Measurements from ENCODE around the gene IMP4. TPM values are rescaled to one million over a fixed set of nuclear protein-coding genes. Genes with fewer than 3 reads are reported as not detected.
"Not testable (repeated sequence)": the region's sequence is repeated elsewhere in the genome, so short reads cannot be mapped to it uniquely, and the experiment has no call there.

IMP4 gene
- total RNA-seq, 1 experiment from 2014 or later, result 121 TPM

DNA sequence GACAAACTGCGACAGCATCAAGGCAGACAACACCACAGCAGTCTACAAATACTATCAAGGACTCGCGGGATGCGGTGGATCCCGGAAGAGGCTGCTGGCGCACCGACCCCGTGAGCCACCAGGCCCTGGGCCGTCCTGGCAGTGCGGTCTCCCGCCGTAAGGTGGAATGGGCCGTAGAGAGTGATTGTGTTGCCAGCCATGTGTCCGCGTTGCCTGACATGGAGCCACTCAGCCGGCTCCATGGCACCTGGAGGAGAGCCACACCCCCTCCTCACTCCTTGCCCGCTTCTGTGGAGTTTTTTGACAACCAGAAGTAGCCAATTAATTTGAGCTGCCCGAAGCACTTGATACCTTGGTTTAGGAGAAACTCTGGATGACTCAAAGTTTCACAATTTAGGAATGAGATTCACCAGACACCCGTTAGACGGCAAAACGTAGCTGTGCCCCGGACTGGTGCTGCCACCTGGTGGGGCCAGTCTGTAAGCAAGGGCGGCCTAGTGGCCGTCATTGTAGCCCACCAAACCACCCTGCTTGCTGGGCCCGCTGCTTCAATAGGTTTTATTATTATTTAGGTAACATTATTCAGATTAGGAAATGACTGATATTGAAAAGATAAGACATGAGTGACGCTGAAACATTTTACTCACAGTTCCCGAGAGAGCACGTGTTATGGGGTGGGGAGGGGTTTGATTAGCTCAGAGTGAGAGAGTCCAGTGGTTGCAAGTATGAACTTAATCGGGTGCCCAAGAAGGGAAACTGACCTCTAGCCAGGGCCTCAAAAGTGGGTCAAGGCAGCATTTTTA is 10.2 kb upstream of the IMP4 start (continued):
- TF ChIP-seq MAX (IDR thresholded peaks at IDR 0.05) (0 out of 2 replicates have a peak, but pooled peaks have one; percentile 31), CEBPB (IDR thresholded peaks at IDR 0.05; ENCODE audit: low read depth) (no peak), ATF3 (IDR thresholded peaks at IDR 0.05) (no peak), RAD21 (IDR thresholded peaks at IDR 0.05; ENCODE audit: low read depth) (peak; percentile 98)

DNA sequence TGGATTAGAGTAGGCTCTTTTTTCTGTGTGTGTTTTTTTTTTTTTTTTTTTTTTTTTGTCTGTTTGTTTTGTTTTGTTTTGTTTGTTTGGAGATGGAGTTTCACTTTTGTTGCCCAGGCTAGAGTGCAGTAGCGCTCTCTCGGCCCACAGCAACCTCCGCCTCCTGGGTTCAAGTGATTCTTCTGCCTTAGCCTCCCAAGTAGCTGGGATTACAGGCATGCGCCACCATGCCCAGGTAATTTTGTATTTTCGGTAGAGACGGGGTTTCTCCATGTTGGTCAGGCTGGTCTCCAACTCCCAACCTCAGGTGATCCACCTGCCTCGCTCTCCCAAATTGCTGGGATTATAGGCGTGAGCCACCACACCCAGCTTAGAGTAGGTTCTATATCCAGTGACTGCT is 9.4 kb upstream of the IMP4 start:
- not testable (repeated sequence) for ATAC-seq; DNase-seq (ENCODE audit: low read depth, low spot score); H3K79me2 ChIP-seq (ENCODE audit: insufficient read depth, low read length); BruUV-seq (replicated peaks); H3K36me3 ChIP-seq (ENCODE audit: control insufficient read depth in 1 of 2, insufficient read depth in 2 of 2, low read length in 2 of 2); H3K9me3 ChIP-seq (ENCODE audit: control insufficient read depth in 1 of 2, insufficient read depth in 1 of 2, low read depth in 1 of 2, low read length in 2 of 2); H3K4me3 ChIP-seq (replicated peaks in 1 of 2; ENCODE audit: low read depth in 1 of 2, low read length in 2 of 2); H4K20me1 ChIP-seq (ENCODE audit: insufficient read depth); H3K9ac ChIP-seq (ENCODE audit: low read length); H3K27ac ChIP-seq (ENCODE audit: low read depth, low read length); H3K4me2 ChIP-seq (ENCODE audit: low read length); H3K9me2 ChIP-seq (ENCODE audit: insufficient read depth)
- H3K4me1 ChIP-seq (ENCODE audit: control insufficient read depth in 1 of 2, insufficient read depth in 2 of 2, low read length in 2 of 2), result peaks cover 8 to 31% of the 10 kb centered on the region in 2 experiments
- peaks cover 13% of the 10 kb centered on the region for H3K27me3 ChIP-seq (ENCODE audit: insufficient read depth, low read length)
- ChIA-PET RAD21 (ENCODE audit: low non-redundant PET in 1 of 2, low total read pairs in 2 of 2, uncharacterized antibody in 2 of 2, unreplicated experiment in 2 of 2) (interaction anchor here (0.5 to 1.3 kb wide), 2 partner anchors 45 to 741 kb away, joined by 3 to 4 read pairs; no protein-coding TSS in a partner anchor), POLR2A (interaction anchor here (1.0 kb wide), 1 partner anchor 45 kb away, joined by 3 read pairs; no protein-coding TSS in a partner anchor), CTCF (interaction anchor here (0.9 to 4.4 kb wide), 7 partner anchors 9 to 396 kb away, joined by 3 to 29 read pairs (median 6); partner anchors contain the start of genes IMP4 and SMPD4)
- intact Hi-C loops (cut with micrococcal nuclease), result loop anchor here (5.0 kb wide), 3 partner anchors 39 to 456 kb away; no protein-coding TSS in a partner anchor
- peak overlapping the region; percentile 87 for H2AFZ ChIP-seq (ENCODE audit: low read depth, low read length, poor library complexity, severe bottlenecking)

DNA sequence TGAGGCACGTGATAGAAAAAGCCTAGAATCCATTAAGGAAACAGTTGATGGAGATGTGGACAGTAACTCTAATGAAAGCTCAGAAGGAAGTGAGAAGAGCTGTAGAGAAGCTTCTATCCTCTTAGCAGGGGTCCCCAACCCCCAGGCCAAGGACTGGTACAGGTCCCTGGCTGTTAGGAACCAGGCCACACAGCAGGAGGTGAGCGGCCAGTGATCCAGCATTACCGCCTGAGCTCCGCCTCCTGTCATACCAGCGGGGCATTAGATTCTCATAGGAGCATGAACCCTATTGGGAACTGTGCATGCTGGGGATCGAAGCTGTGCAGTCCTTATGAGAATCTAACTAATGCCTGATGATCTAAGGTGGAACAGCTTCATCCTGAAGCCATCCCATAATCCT is 8.7 kb upstream of the IMP4 start:
- ChIA-PET RAD21 (ENCODE audit: low non-redundant PET in 1 of 2, low total read pairs in 2 of 2, uncharacterized antibody in 2 of 2, unreplicated experiment in 2 of 2) (no interaction called here), CTCF (interaction anchor here (1.4 to 4.4 kb wide), 3 partner anchors 8 to 178 kb away, joined by 4 to 29 read pairs (median 6); partner anchors contain the start of gene IMP4), POLR2A (no interaction called here)
- peaks cover 8 to 25% of the 10 kb centered on the region in 2 experiments for H3K4me1 ChIP-seq (ENCODE audit: control insufficient read depth in 1 of 2, insufficient read depth in 2 of 2, low read length in 2 of 2)
- no peak overlapping the region for H2AFZ ChIP-seq (ENCODE audit: low read depth, low read length, poor library complexity, severe bottlenecking)
- H3K9me3 ChIP-seq (ENCODE audit: control insufficient read depth in 1 of 2, insufficient read depth in 1 of 2, low read depth in 1 of 2, low read length in 2 of 2), result no peaks in the 10 kb centered on the region
- H3K27me3 ChIP-seq (ENCODE audit: insufficient read depth, low read length), result peaks cover 13% of the 10 kb centered on the region
- no peak overlapping the region for H3K4me3 ChIP-seq (replicated peaks in 1 of 2; ENCODE audit: low read depth in 1 of 2, low read length in 2 of 2)
- H4K20me1 ChIP-seq (ENCODE audit: insufficient read depth), result no peaks in the 10 kb centered on the region
- peaks cover 0 to 3% of the 10 kb centered on the region in 2 experiments; a peak in 2 of 4 replicates for H3K36me3 ChIP-seq (ENCODE audit: control insufficient read depth in 1 of 2, insufficient read depth in 2 of 2, low read length in 2 of 2)
- no TSS peak for BruUV-seq (replicated peaks)
- DNase-seq (ENCODE audit: low read depth, low spot score) (no peak), ATAC-seq (no peak)
- no peaks in the 10 kb centered on the region for H3K9me2 ChIP-seq (ENCODE audit: insufficient read depth)
- no peak overlapping the region for H3K27ac ChIP-seq (ENCODE audit: low read depth, low read length)
- no peaks in the 10 kb centered on the region for H3K79me2 ChIP-seq (ENCODE audit: insufficient read depth, low read length)
- no peak overlapping the region for H3K4me2 ChIP-seq (ENCODE audit: low read length)
- no peak overlapping the region for H3K9ac ChIP-seq (ENCODE audit: low read length)
- intact Hi-C loops (cut with micrococcal nuclease), result loop anchor here (5.0 kb wide), 3 partner anchors 38 to 457 kb away; no protein-coding TSS in a partner anchor
- TF ChIP-seq YY1 (IDR thresholded peaks at IDR 0.05; ENCODE audit: extremely low read depth, insufficient replicate concordance, low read depth, low read length) (no peak), ZBTB33 (IDR thresholded peaks at IDR 0.05; ENCODE audit: extremely low read depth, insufficient replicate concordance, low read length) (no peak), EGR1 (IDR thresholded peaks at IDR 0.05; ENCODE audit: low read depth) (no peak), CEBPB (IDR thresholded peaks at IDR 0.05; ENCODE audit: low read depth) (no peak), SRF (IDR thresholded peaks at IDR 0.05; ENCODE audit: low read depth) (no peak), POLR2A (IDR thresholded peaks at IDR 0.05; ENCODE audit: borderline replicate concordance, extremely low read depth, insufficient read depth, insufficient read length) (no peak), MAX (IDR thresholded peaks at IDR 0.05) (no peak), JUND (IDR thresholded peaks at IDR 0.05) (no peak), SP1 (IDR thresholded peaks at IDR 0.05; ENCODE audit: low read depth) (no peak), ZFX (IDR thresholded peaks at IDR 0.05) (no peak), ATF3 (IDR thresholded peaks at IDR 0.05) (no peak)

Measured in HCT116 (cell line).